Measurements from ENCODE around the gene KCNJ10.

DNA sequence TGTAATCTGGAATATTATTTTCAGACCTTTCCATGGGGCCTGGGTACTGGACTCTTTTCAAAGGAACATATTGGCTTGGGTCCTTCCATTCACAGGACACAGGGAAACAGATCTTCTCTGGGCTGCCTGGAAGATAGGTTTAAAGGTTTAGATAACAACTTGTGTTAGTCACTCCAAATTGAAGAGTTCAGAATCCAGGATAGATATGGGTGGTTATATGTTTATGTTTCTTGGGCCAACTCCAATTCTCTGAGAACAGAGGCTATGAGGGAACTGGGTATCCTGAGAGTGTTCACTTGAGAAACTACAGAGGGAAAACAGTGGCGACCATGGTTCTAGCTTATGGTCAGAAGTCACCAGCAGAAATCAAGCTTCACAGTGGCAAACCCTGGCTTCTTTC is 29.5 kb downstream of the KCNJ10 start:
- TF ChIP-seq, protein P1, sequence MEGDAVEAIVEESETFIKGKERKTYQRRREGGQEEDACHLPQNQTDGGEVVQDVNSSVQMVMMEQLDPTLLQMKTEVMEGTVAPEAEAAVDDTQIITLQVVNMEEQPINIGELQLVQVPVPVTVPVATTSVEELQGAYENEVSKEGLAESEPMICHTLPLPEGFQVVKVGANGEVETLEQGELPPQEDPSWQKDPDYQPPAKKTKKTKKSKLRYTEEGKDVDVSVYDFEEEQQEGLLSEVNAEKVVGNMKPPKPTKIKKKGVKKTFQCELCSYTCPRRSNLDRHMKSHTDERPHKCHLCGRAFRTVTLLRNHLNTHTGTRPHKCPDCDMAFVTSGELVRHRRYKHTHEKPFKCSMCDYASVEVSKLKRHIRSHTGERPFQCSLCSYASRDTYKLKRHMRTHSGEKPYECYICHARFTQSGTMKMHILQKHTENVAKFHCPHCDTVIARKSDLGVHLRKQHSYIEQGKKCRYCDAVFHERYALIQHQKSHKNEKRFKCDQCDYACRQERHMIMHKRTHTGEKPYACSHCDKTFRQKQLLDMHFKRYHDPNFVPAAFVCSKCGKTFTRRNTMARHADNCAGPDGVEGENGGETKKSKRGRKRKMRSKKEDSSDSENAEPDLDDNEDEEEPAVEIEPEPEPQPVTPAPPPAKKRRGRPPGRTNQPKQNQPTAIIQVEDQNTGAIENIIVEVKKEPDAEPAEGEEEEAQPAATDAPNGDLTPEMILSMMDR (IDR thresholded peaks at IDR 0.05; ENCODE audit: poor library complexity) = no peak
- no peak for TF ChIP-seq EZH2phosphoT487 (IDR thresholded peaks at IDR 0.05; ENCODE audit: low read depth, severe bottlenecking, unreplicated experiment)
